Stimulated activated CD8-positive, alpha-beta memory T cell treated with anti-CD3 and anti-CD28 coated beads, Interleukin-7, amount 100 ng/mL, for 1 hour (primary cell): Measurements from ENCODE around the gene BOD1L2.

Source experiments
- DNase-seq, 2 donors: peaks; one replicate each; pipeline ENCODE4 v3.0.0-alpha.2; 2020; ENCODE audit warnings: low read depth in 2 of 2

BOD1L2 gene

GRCh38 chr18:57146956-57147636, at the start of gene BOD1L2:
Gene BOD1L2 (plus strand): TSS chr18:57147087. CDS start chr18:57147313, 226 bp downstream.
- no peak for DNase-seq

GRCh38 chr18:57107140-57107832, 39.6 kb upstream of the BOD1L2 start:
- no peak for DNase-seq

GRCh38 chr18:57110290-57110689, 36.6 kb upstream of the BOD1L2 start:
- no peak for DNase-seq

- no peak for DNase-seq
Measured at GRCh38 chr18:57113799-57114420, 33.0 kb upstream of the BOD1L2 start.

GRCh38 chr18:57116598-57117132, 30.2 kb upstream of the BOD1L2 start:
- DNase-seq, result no peak

GRCh38 chr18:57121542-57122112, 25.3 kb upstream of the BOD1L2 start:
- DNase-seq, result no peak

- no peak for DNase-seq
Measured at GRCh38 chr18:57122936-57123510, 23.9 kb upstream of the BOD1L2 start.

GRCh38 chr18:57125627-57126026, 21.3 kb upstream of the BOD1L2 start:
- DNase-seq, result no peak

- DNase-seq, result no peak
Measured at GRCh38 chr18:57128220-57128932, 18.5 kb upstream of the BOD1L2 start.

- no peak for DNase-seq
Measured at GRCh38 chr18:57131101-57131500, 15.8 kb upstream of the BOD1L2 start.

- no peak for DNase-seq
Measured at GRCh38 chr18:57131782-57132181, 15.1 kb upstream of the BOD1L2 start.

GRCh38 chr18:57134618-57135135, 12.2 kb upstream of the BOD1L2 start:
- DNase-seq, result no peak

GRCh38 chr18:57135699-57136098, 11.2 kb upstream of the BOD1L2 start:
- no peak for DNase-seq

- DNase-seq, result no peak
Measured at GRCh38 chr18:57137847-57138246, 9.0 kb upstream of the BOD1L2 start.

- DNase-seq, result no peak
Measured at GRCh38 chr18:57141208-57142129, 5.4 kb upstream of the BOD1L2 start.

GRCh38 chr18:57142324-57142723, 4.6 kb upstream of the BOD1L2 start:
- no peak for DNase-seq

- DNase-seq, result no peak
Measured at GRCh38 chr18:57143265-57143664, 3.6 kb upstream of the BOD1L2 start.

- no peak for DNase-seq
Measured at GRCh38 chr18:57148263-57148662, 1.4 kb downstream of the BOD1L2 start.

GRCh38 chr18:57149051-57149450, 2.2 kb downstream of the BOD1L2 start:
- no peak for DNase-seq

- DNase-seq, result no peak
Measured at GRCh38 chr18:57149531-57149930, 2.6 kb downstream of the BOD1L2 start.
